A673 (cell line): ENCODE data around the gene ITIH5.

Experiments used
- CTCF ChIP-seq: fragments of 300-800, 200-600 bp; sonication (generic); conservative IDR thresholded peaks from 2 replicates; pipeline ENCODE4 v1.5.1; 2017; ENCODE audit warnings: low read depth, mild to moderate bottlenecking, antibody characterized with exemption, low read length, moderate library complexity, mixed read lengths
- EZH2 ChIP-seq: fragments of 200-600 bp; sonication (generic); IDR thresholded peaks from 2 replicates; pipeline ENCODE4 v1.6.1; 2017; ENCODE audit warnings: borderline replicate concordance, low read depth, mild to moderate bottlenecking, mixed read lengths, antibody characterized with exemption, low read length; ENCODE audit not compliant: poor library complexity, severe bottlenecking

GRCh38 chr10:7626283-7626682, 40.5 kb downstream of the ITIH5 start:
- TF ChIP-seq CTCF (no peak), EZH2 (no peak)
